Liver (tissue), 9 donors: ENCODE results near the gene SLC35B4. TPM values are rescaled to one million over a fixed set of nuclear protein-coding genes. Genes with fewer than 3 reads are reported as not detected.

Experiments used
- DNase-seq: peaks from one replicate; pipeline ENCODE4 v3.0.0-alpha.2; 2017; ENCODE audit warnings: low spot score
- H3K27ac ChIP-seq, 2 donors: one replicate each; pipeline ENCODE4 v1.7.0; 2013; ENCODE audit warnings: inconsistent platforms in 2 of 2, low read length in 2 of 2, control low read depth in 1 of 2, low read depth in 1 of 2, mild to moderate bottlenecking in 1 of 2
- H3K27me3 ChIP-seq, 4 donors: one replicate each; pipeline versions ENCODE4 v1.6.1 to v1.7.0; 2013; ENCODE audit warnings: low read length in 3 of 4, inconsistent platforms in 1 of 4, mild to moderate bottlenecking in 1 of 4, moderate library complexity in 1 of 4; ENCODE audit not compliant: control insufficient read depth in 4 of 4, insufficient read depth in 4 of 4
- H3K36me3 ChIP-seq, 4 donors: one replicate each; pipeline versions ENCODE4 v1.6.1 to v1.7.0; 2013; ENCODE audit warnings: low read length in 3 of 4, mild to moderate bottlenecking in 3 of 4, low read depth in 1 of 4, moderate library complexity in 1 of 4; ENCODE audit not compliant: control insufficient read depth in 4 of 4, insufficient read depth in 3 of 4
- H3K4me1 ChIP-seq, 4 donors: one replicate each; pipeline versions ENCODE4 v1.6.1 to v1.7.0; 2013; ENCODE audit warnings: low read length in 3 of 4, mild to moderate bottlenecking in 3 of 4, moderate library complexity in 1 of 4; ENCODE audit not compliant: control insufficient read depth in 4 of 4, insufficient read depth in 4 of 4
- H3K4me3 ChIP-seq, 3 donors: one replicate each; pipeline versions ENCODE4 v1.6.1 to v1.7.0; 2013; ENCODE audit warnings: low read length in 3 of 3, control low read depth in 1 of 3, low read depth in 1 of 3, mild to moderate bottlenecking in 1 of 3
- H3K9ac ChIP-seq, 2 donors: one replicate each; pipeline ENCODE4 v1.7.0; 2013; ENCODE audit warnings: low read length in 2 of 2, mild to moderate bottlenecking in 2 of 2, moderate library complexity in 2 of 2, control low read depth in 1 of 2, low read depth in 1 of 2
- H3K9me3 ChIP-seq, 4 donors: one replicate each; pipeline versions ENCODE4 v1.6.1 to v1.7.0; 2013; ENCODE audit warnings: low read length in 3 of 4; ENCODE audit not compliant: control insufficient read depth in 4 of 4
- EGR1 ChIP-seq, 2 donors: IDR thresholded peaks; 2 replicates each; pipeline ENCODE4 v1.6.1; 2016 to 2018; ENCODE audit warnings: antibody characterized with exemption in 2 of 2, low read depth in 2 of 2
- FOXA1 ChIP-seq: IDR thresholded peaks from 2 replicates; pipeline ENCODE4 v1.6.1; 2016; ENCODE audit warnings: antibody characterized with exemption
- FOXA2 ChIP-seq: IDR thresholded peaks from 2 replicates; pipeline ENCODE4 v1.6.1; 2016; ENCODE audit warnings: antibody characterized with exemption
- GABPA ChIP-seq, 2 donors: IDR thresholded peaks in 1 of 2; conservative IDR thresholded peaks in 1 of 2; 2 replicates each; pipeline ENCODE4 v1.6.1; 2016; ENCODE audit warnings: antibody characterized with exemption in 2 of 2, mild to moderate bottlenecking in 1 of 2, moderate library complexity in 1 of 2
- HNF4A ChIP-seq, 2 donors: conservative IDR thresholded peaks; 2 replicates each; pipeline ENCODE4 v1.6.1; 2016; ENCODE audit warnings: antibody characterized with exemption in 2 of 2, mild to moderate bottlenecking in 2 of 2
- HNF4G ChIP-seq: IDR thresholded peaks from 2 replicates; pipeline ENCODE4 v1.6.1; 2016; ENCODE audit warnings: antibody characterized with exemption
- JUND ChIP-seq, 2 donors: IDR thresholded peaks; 2 replicates each; pipeline ENCODE4 v1.6.1; 2016; ENCODE audit warnings: antibody characterized with exemption in 2 of 2
- NR2F2 ChIP-seq: IDR thresholded peaks from 2 replicates; pipeline ENCODE4 v1.6.1; 2016; ENCODE audit warnings: antibody characterized with exemption
- RAD21 ChIP-seq, 2 donors: IDR thresholded peaks; 2 replicates each; pipeline ENCODE4 v1.6.1; 2016; ENCODE audit warnings: antibody characterized with exemption in 2 of 2, mild to moderate bottlenecking in 2 of 2
- REST ChIP-seq: IDR thresholded peaks from 2 replicates; pipeline ENCODE4 v1.6.1; 2016; ENCODE audit warnings: antibody characterized with exemption, mild to moderate bottlenecking
- RXRA ChIP-seq, 2 donors: IDR thresholded peaks; 2 replicates each; pipeline ENCODE4 v1.6.1; 2017 to 2018; ENCODE audit warnings: antibody characterized with exemption in 2 of 2, mild to moderate bottlenecking in 1 of 2
- SP1 ChIP-seq: IDR thresholded peaks from 2 replicates; pipeline ENCODE4 v1.6.1; 2018; ENCODE audit warnings: antibody characterized with exemption, mild to moderate bottlenecking
- TAF1 ChIP-seq: conservative IDR thresholded peaks from 2 replicates; pipeline ENCODE4 v1.6.1; 2016; ENCODE audit warnings: antibody characterized with exemption, mild to moderate bottlenecking
- YY1 ChIP-seq: IDR thresholded peaks from 2 replicates; pipeline ENCODE4 v1.6.1; 2016; ENCODE audit warnings: antibody characterized with exemption, mild to moderate bottlenecking
- ZBTB33 ChIP-seq: IDR thresholded peaks from 2 replicates; pipeline ENCODE4 v1.6.1; 2016; ENCODE audit warnings: antibody characterized with exemption
- WGBS: extraction: QIAGEN DNeasy Blood & Tissue Kit; methylation state at CpG from one replicate; pipeline ENCODE4 v1.1.7; 2013; 5-methylcytosine and 5-hydroxymethylcytosine counted together
- polyA plus RNA-seq, 2 donors: library from polyadenylated mRNA; stranded (reverse) in 1 of 2; unstranded in 1 of 2; fragments of 200-250 nt in 1 of 2; fragments of >200 nt in 1 of 2; fragmentation: Nextera tagmentation in 1 of 2; extraction: Ambion mirVana in 1 of 2; gene quantifications; one replicate each; pipeline versions ENCODE4 v1.2.1 to v1.2.3, GENCODE V29; 2013 to 2015
- total RNA-seq, 2 donors: library from RNA; depleted of rRNA; stranded (reverse); fragments of >200 nt; gene quantifications; one replicate each; pipeline ENCODE4 v1.2.3, GENCODE V29; 2014
- TF ChIP-seq, protein P1 (sequence below): IDR thresholded peaks from 2 replicates; pipeline ENCODE4 v1.6.1; 2016; ENCODE audit warnings: antibody characterized with exemption
- TF ChIP-seq, protein P2 (sequence below): fragments of 150-350 bp; IDR thresholded peaks from 2 replicates; pipeline ENCODE4 v1.5.1; 2017; ENCODE audit warnings: improper control_type of control experiment, low read depth, low read length; ENCODE audit not compliant: missing input control
- TF ChIP-seq, protein P3 (sequence below): IDR thresholded peaks from 2 replicates; pipeline ENCODE4 v1.6.1; 2016; ENCODE audit warnings: antibody characterized with exemption
- donor health status: healthy.
- donor health status: healthy.
- donor health status: healthy.
- donor health status: healthy.
- donor health status: healthy.

The SLC35B4 gene
- total and polyA plus RNA-seq, 4 donors: 5.7 to 17.7 (median 8.9) TPM

GRCh38 chr7:134359787-134360432, 43.2 kb upstream of the SLC35B4 start (continued):
- TF ChIP-seq GABPA (IDR thresholded peaks at IDR 0.05 in 1 of 2, conservative IDR thresholded peaks at IDR 0.05 in 1 of 2) (no peak), NR2F2 (no peak)

DNA sequence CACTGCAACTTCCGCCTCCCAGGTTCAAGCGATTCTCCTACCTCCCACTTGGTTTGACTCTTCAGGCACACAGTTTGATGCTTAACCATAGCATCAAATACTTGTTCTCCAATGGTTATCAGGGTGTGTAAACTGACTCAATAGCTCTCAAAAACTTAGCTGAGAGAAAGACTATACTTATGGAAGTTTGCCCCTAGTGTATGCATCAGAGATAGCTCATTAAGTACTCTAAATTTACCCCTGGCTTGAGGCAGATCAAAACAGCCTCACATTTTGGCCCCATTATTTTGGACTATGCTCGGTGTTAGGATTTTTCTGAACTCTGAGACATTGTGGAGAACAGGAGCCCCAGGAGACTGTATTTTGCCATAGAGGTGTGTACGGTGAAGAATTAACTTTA, 40.8 kb upstream of the SLC35B4 start:
- 96% methylated on average over 4 of the region's 4 CpGs for WGBS
- peaks cover 8 to 75% (median 37%) of the 10 kb centered on the region in 4 donors for H3K4me1 ChIP-seq
- no peaks in the 10 kb centered on the region for H3K9me3 ChIP-seq
- no peak overlapping the region for H3K4me3 ChIP-seq
- TF ChIP-seq ZBTB33 (no peak), RAD21 (IDR thresholded peaks at IDR 0.05) (peak in 1 of 2 donors; percentile 41)
- no peak overlapping the region for H3K27ac ChIP-seq
- no peaks in the 10 kb centered on the region for H3K36me3 ChIP-seq
- H3K9ac ChIP-seq: no peak overlapping the region
- DNase-seq: no peak
- H3K27me3 ChIP-seq: no peaks in the 10 kb centered on the region

DNA sequence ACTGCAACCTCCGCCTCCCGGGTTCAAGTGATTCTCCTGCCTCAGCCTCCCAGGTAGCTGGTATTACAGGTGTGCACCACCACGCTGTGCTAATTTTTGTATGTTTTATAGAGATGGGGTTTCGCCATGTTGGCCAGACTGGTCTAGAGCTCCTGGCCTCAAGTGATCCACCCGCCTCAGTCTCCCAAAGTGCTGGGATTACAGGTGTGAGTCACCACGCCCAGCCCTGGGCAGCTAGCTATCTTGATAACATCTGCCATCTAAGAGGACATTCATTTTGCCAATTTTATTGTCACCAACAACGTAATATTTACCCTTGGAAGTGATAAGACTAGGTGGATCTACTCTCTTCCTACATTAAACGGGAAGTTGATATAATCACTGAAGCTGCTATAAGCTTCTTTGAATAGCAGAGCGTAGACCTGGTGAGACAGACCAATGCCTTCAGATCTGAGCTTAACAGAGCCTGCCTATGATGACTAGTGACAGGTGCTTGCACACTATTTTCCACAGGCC, 39.7 kb upstream of the SLC35B4 start:
- WGBS: 77% methylated on average over 9 of the region's 9 CpGs
- no peak overlapping the region for H3K4me3 ChIP-seq
- no peak for DNase-seq
- peak overlapping the region; percentile 57 to 80 for H3K27ac ChIP-seq
- no peak for TF ChIP-seq FOXA1
- TF ChIP-seq RXRA (IDR thresholded peaks at IDR 0.05): no peak
- no peak for TF ChIP-seq FOXA2
- TF ChIP-seq, protein P1, sequence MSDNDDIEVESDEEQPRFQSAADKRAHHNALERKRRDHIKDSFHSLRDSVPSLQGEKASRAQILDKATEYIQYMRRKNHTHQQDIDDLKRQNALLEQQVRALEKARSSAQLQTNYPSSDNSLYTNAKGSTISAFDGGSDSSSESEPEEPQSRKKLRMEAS: no peak
- no peak for TF ChIP-seq SP1
- no peak for TF ChIP-seq NR2F2
- no peak for TF ChIP-seq HNF4G
- no peak for TF ChIP-seq YY1
- no peak for TF ChIP-seq EGR1 (IDR thresholded peaks at IDR 0.05; ENCODE audit: low read depth in 2 of 2)
- no peak for TF ChIP-seq REST
- no peak for TF ChIP-seq RAD21 (IDR thresholded peaks at IDR 0.05)
- no peak for TF ChIP-seq TAF1
- TF ChIP-seq, protein P2, sequence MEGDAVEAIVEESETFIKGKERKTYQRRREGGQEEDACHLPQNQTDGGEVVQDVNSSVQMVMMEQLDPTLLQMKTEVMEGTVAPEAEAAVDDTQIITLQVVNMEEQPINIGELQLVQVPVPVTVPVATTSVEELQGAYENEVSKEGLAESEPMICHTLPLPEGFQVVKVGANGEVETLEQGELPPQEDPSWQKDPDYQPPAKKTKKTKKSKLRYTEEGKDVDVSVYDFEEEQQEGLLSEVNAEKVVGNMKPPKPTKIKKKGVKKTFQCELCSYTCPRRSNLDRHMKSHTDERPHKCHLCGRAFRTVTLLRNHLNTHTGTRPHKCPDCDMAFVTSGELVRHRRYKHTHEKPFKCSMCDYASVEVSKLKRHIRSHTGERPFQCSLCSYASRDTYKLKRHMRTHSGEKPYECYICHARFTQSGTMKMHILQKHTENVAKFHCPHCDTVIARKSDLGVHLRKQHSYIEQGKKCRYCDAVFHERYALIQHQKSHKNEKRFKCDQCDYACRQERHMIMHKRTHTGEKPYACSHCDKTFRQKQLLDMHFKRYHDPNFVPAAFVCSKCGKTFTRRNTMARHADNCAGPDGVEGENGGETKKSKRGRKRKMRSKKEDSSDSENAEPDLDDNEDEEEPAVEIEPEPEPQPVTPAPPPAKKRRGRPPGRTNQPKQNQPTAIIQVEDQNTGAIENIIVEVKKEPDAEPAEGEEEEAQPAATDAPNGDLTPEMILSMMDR: no peak
- TF ChIP-seq JUND (IDR thresholded peaks at IDR 0.05): no peak
- TF ChIP-seq, protein P3, sequence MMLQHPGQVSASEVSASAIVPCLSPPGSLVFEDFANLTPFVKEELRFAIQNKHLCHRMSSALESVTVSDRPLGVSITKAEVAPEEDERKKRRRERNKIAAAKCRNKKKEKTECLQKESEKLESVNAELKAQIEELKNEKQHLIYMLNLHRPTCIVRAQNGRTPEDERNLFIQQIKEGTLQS: no peak
- no peak for TF ChIP-seq HNF4A (conservative IDR thresholded peaks at IDR 0.05)
- no peak for TF ChIP-seq GABPA (IDR thresholded peaks at IDR 0.05 in 1 of 2, conservative IDR thresholded peaks at IDR 0.05 in 1 of 2)
- no peak for TF ChIP-seq ZBTB33
- no peaks in the 10 kb centered on the region for H3K27me3 ChIP-seq
- peaks cover 8 to 65% (median 33%) of the 10 kb centered on the region in 4 donors for H3K4me1 ChIP-seq
- no peaks in the 10 kb centered on the region for H3K36me3 ChIP-seq
- no peak overlapping the region for H3K9ac ChIP-seq
- no peaks in the 10 kb centered on the region for H3K9me3 ChIP-seq
